Vagina (tissue), 2 donors: ENCODE results near the gene ABR. TPM values are rescaled to one million over a fixed set of nuclear protein-coding genes. Genes with fewer than 3 reads are reported as not detected.

ENCODE experiments used
- DNase-seq, 2 donors: peaks; one replicate each; pipeline ENCODE4 v3.0.0-alpha.2; 2017; ENCODE audit errors: extremely low spot score in 2 of 2
- H3K27ac ChIP-seq: fragments of 200-600 bp; sonication (generic); one replicate; pipeline ENCODE4 v1.5.1; 2019
- H3K27me3 ChIP-seq: fragments of 200-600 bp; sonication (generic); one replicate; pipeline ENCODE4 v1.5.1; 2019
- H3K36me3 ChIP-seq, 2 donors: fragments of 200-600 bp; sonication (generic); one replicate each; pipeline ENCODE4 v1.5.1; 2017 to 2019
- H3K4me1 ChIP-seq: fragments of 200-600 bp; sonication (generic); one replicate; pipeline ENCODE4 v1.5.1; 2019
- H3K4me3 ChIP-seq, 2 donors: fragments of 200-600 bp; sonication (generic); 1 replicate in 1 of 2; 2 replicates in 1 of 2; pipeline ENCODE4 v1.5.1; 2016 to 2019
- H3K9me3 ChIP-seq: fragments of 200-600 bp; sonication (generic); one replicate; pipeline ENCODE4 v1.5.1; 2019
- CTCF ChIP-seq, 3 experiments: fragments of 450-650 bp in 2 of 3; fragments of 200-600 bp in 1 of 3; sonication (generic) in 1 of 3; IDR thresholded peaks; one replicate each; pipeline ENCODE4 v1.5.1; 2017 to 2019; ENCODE audit warnings: antibody characterized with exemption in 3 of 3, mild to moderate bottlenecking in 2 of 3, moderate library complexity in 2 of 3
- POLR2A ChIP-seq, 2 donors: fragments of 450-650 bp; IDR thresholded peaks; one replicate each; pipeline ENCODE4 v1.6.1; 2017; ENCODE audit warnings: antibody characterized with exemption in 2 of 2, mild to moderate bottlenecking in 2 of 2, moderate library complexity in 2 of 2
- POLR2AphosphoS5 ChIP-seq, 2 donors: sonication (generic); formaldehyde crosslinking; IDR thresholded peaks; one replicate each; pipeline ENCODE4 v1.9.0; 2017; ENCODE audit warnings: antibody characterized with exemption in 2 of 2, mild to moderate bottlenecking in 2 of 2, low read depth in 1 of 2; ENCODE audit not compliant: insufficient read depth in 1 of 2
- intact Hi-C: fragments of 100-400 bp; cut with DNase I; formaldehyde crosslinking; loops from one replicate; pipeline ENCODE4 v1.15.1; 2023
- total RNA-seq: library from RNA; depleted of rRNA; stranded (reverse); fragments of >200 nt; gene quantifications from one replicate; pipeline ENCODE4 v1.2.3, GENCODE V29; 2016

The ABR gene
- total RNA-seq, 1 donor from 2014 or later = 90.8 TPM

- Histone ChIP-seq H3K9me3 (no peaks in the 10 kb centered on the region), H3K27ac (peak overlapping the region; percentile 14), H3K4me1 (peaks cover 26% of the 10 kb centered on the region), H3K4me3 (peak overlapping the region; percentile 13 to 27), H3K36me3 (no peaks in the 10 kb centered on the region), H3K27me3 (no peaks in the 10 kb centered on the region)
- intact Hi-C loops = loop anchor here (10.0 kb wide), 2 partner anchors 85 to 115 kb away; no protein-coding TSS in a partner anchor
- TF ChIP-seq POLR2AphosphoS5 (IDR thresholded peaks at IDR 0.05; ENCODE audit: insufficient read depth in 1 of 2, low read depth in 1 of 2) (no peak), POLR2A (IDR thresholded peaks at IDR 0.05) (no peak), CTCF (IDR thresholded peaks at IDR 0.05) (no peak)
- no peak for DNase-seq
Measured at GRCh38 chr17:969811-970355, 209.9 kb downstream of the ABR start.

DNA sequence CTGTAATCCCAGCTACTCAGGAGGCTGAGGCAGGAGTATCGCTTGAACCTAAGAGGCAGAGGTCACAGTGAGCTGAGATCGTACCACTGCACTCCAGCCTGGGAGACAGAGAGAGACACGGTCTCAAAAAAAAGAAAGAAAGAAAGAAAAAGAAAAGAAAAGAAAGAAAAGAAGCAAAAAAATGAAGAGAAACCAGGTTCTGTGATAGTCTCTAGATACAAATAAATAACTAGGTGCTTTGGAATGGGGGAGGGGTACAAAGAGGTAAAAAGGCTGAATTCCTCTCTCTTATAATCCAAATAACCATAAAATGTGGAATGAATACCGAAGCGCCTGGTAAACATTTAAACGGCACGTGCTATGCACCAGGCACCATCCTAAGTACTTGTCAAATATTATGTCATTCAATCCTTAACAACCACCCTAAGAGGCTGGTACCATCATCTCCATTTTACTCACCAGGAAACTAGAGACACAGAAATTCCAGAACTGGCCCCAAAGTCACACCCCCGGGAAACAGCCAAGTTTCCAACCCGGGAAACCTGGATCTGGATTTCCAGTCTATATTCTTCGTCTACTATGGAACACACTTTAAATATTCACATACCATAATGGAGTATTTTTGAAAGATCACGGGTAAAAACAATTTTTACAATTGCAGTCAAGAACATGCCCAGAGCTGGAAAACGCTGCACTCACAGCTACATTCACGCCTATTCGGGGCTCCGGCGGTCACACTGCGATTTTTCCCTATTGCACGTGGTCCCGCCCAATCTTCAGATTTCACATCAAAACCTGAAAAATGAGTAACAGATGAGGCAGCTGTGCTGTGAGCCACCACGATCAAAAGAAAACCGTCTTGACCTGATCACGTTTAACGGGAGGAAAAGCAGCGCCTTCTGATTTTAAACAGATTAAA, 210.7 kb downstream of the ABR start:
- Histone ChIP-seq H3K4me3 (peak overlapping the region; percentile 13 to 27), H3K36me3 (no peaks in the 10 kb centered on the region), H3K4me1 (peaks cover 20% of the 10 kb centered on the region), H3K9me3 (no peaks in the 10 kb centered on the region), H3K27me3 (no peaks in the 10 kb centered on the region), H3K27ac (peak overlapping the region; percentile 14)
- intact Hi-C loops = no loop called here
- no peak for TF ChIP-seq POLR2A (IDR thresholded peaks at IDR 0.05)
- TF ChIP-seq POLR2AphosphoS5 (IDR thresholded peaks at IDR 0.05; ENCODE audit: insufficient read depth in 1 of 2, low read depth in 1 of 2) = no peak
- TF ChIP-seq CTCF (IDR thresholded peaks at IDR 0.05) = no peak
- DNase-seq = no peak

DNA sequence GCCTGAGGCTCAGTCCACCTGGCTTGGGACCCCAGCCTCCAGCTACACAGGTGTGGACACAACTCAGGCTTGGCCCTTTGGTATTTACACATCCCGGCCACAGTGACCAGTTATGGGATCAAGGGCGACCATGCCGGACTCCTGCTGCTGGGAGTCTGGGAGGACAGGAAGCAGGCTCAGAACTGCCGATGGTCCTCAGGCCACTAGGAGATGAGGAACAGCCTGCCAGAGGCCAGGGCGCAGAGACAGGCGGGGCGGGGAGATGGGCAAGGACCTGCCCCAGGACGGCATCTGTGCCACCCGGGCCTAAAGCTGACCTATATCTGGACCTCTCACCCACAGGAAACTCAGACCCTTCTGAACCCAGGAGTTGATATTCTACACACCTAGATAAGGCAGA, 212.7 kb downstream of the ABR start:
- Histone ChIP-seq H3K9me3 (no peaks in the 10 kb centered on the region), H3K27me3 (no peaks in the 10 kb centered on the region), H3K4me1 (peaks cover 20% of the 10 kb centered on the region), H3K4me3 (no peak overlapping the region), H3K36me3 (no peaks in the 10 kb centered on the region), H3K27ac (no peak overlapping the region)
- no peak for TF ChIP-seq CTCF (IDR thresholded peaks at IDR 0.05)
- no peak for TF ChIP-seq POLR2A (IDR thresholded peaks at IDR 0.05)
- TF ChIP-seq POLR2AphosphoS5 (IDR thresholded peaks at IDR 0.05; ENCODE audit: insufficient read depth in 1 of 2, low read depth in 1 of 2) = no peak
- intact Hi-C loops = no loop called here
- no peak for DNase-seq

GRCh38 chr17:965311-965989, 214.3 kb downstream of the ABR start:
- H3K4me3 ChIP-seq = no peak overlapping the region
- H3K27ac ChIP-seq = no peak overlapping the region
- H3K4me1 ChIP-seq = peaks cover 18% of the 10 kb centered on the region
- no peak for TF ChIP-seq CTCF (IDR thresholded peaks at IDR 0.05)
- H3K9me3 ChIP-seq = no peaks in the 10 kb centered on the region
- intact Hi-C loops = no loop called here
- H3K36me3 ChIP-seq = no peaks in the 10 kb centered on the region
- no peaks in the 10 kb centered on the region for H3K27me3 ChIP-seq
- no peak for DNase-seq
